22Rv1 (cell line): ENCODE data around the gene TMEM131.
"Not testable (repeated sequence)": the region's sequence is repeated elsewhere in the genome, so short reads cannot be mapped to it uniquely, and the experiment has no call there.

Experiments used
- H3K27ac ChIP-seq: fragments of 450-650 bp; 2 replicates; pipeline ENCODE4 v1.5.1; 2017
- ZFX ChIP-seq: fragments of 450-650 bp; IDR thresholded peaks from 2 replicates; pipeline ENCODE4 v1.6.1; 2017; ENCODE audit warnings: antibody characterized with exemption, borderline replicate concordance
- TF ChIP-seq, protein P1 (sequence below): fragments of 450-650 bp; IDR thresholded peaks from 2 replicates; pipeline ENCODE4 v1.5.1; 2017; ENCODE audit warnings: mild to moderate bottlenecking

The TMEM131 gene

DNA sequence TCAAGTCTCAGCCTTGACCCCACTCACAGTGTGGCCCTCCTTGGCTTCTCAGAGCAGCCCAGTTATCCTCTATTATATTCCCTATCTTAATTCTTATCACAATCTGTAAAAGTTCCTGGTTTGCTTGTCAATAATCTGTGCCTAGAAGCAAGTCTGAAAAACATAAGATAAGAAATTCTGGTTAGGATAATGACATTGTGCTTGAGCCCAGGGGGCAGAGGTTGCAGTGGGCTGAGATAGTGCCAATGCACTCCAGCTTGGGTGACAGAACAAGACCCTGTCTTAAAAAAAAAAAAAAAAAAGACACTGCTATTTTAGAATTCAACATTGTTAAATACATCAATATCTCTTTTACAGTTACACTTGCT is 63.9 kb downstream of the TMEM131 start:
- TF ChIP-seq ZFX: no peak
- no peak overlapping the region for H3K27ac ChIP-seq

DNA sequence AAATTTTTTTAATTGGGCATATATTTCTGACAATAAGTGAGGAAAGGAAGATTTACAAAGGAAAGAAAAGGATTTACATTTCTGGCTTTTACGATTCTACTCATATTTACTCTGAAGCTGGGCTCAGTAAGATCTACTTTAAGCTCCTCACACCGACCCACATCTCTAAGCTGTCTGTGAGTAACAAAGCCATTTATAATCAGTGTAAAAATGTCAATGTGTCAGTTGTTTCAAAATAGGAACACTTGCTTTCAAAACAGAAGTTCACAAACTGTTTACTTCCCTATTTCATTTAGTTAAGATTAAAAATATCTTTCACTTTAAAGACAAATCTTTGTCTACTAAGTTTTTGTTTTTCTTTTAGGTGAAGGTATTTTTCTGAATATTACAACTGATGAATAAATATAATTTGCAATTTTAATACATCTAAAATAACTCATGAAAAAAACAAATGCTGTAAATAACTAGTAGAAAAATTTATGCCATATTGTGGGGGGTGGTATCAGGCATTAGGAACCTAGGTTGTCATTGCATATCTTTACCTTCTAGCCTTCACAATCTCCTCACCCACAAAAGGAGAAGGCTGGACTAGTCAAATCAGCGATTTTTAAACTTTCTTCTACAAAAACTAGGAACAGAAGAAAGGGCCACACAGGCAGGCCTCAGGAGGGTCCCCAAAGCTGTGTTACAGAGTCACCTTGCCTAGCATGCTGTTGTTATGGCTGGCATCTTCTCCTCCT is 64.5 kb downstream of the TMEM131 start:
- H3K27ac ChIP-seq: no peak overlapping the region

DNA sequence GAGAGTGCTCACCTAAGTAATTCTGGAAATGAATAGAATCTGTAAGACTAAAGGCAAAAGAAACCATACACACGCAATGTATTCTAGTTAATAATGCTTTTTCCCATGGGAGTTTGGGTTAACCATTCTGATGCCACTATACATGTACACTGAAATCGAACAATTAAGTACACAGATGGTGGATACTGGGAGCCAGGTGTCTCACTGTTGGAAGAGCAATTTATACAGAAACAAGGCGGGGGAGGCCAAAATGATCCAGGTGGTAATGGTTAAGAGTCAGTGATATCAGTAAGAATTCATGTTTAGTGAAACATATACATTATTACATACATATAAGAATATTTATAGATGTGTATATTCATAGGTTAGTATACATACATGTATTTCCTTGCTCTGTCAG is 67.2 kb downstream of the TMEM131 start:
- TF ChIP-seq, protein P1, sequence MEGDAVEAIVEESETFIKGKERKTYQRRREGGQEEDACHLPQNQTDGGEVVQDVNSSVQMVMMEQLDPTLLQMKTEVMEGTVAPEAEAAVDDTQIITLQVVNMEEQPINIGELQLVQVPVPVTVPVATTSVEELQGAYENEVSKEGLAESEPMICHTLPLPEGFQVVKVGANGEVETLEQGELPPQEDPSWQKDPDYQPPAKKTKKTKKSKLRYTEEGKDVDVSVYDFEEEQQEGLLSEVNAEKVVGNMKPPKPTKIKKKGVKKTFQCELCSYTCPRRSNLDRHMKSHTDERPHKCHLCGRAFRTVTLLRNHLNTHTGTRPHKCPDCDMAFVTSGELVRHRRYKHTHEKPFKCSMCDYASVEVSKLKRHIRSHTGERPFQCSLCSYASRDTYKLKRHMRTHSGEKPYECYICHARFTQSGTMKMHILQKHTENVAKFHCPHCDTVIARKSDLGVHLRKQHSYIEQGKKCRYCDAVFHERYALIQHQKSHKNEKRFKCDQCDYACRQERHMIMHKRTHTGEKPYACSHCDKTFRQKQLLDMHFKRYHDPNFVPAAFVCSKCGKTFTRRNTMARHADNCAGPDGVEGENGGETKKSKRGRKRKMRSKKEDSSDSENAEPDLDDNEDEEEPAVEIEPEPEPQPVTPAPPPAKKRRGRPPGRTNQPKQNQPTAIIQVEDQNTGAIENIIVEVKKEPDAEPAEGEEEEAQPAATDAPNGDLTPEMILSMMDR: no peak
- TF ChIP-seq ZFX: no peak
- H3K27ac ChIP-seq: no peak overlapping the region

More for the DNA sequence above, 64.5 kb downstream of the TMEM131 start:
- no peak for TF ChIP-seq ZFX
- TF ChIP-seq, protein P1: no peak

DNA sequence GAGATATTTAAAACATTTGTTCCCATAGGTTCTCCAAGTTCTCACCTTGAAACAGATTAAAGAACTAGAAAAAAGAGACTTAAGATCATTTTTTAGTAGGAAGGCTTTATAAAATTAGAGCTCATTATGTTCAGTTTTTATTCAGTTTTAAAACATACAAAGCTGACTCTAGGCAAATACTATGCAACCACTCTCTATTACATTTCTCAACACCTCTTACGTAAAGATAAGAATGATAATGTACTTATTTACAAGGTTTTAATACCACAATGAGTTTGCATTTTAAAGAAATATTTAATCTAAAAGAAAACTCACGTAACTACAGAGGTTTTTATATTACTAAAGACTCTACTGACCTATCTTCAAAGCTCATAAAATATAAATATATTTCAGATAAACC is 68.8 kb downstream of the TMEM131 start:
- no peak overlapping the region for H3K27ac ChIP-seq

DNA sequence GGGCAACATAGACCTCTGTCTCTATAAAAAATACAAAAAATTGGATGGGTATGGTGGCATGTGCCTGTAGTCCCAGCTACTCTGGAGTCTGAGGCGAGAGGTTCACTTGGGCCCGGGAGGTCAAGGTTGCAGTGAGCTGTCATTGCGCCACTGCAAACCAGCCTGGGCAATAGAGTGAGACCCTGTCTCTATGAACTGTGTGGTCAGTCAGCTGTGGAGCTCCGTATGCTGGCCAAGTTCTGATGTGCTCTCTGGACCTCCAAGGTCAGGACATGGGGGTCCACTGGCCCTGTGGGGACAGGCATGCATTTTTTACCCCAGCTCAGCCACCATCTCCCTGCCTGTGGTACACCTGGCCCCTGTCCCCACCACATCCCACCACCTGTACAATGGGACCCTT is 71.6 kb downstream of the TMEM131 start:
- TF ChIP-seq ZFX: no peak
- TF ChIP-seq, protein P1: no peak
- H3K27ac ChIP-seq: no peak overlapping the region

More for the DNA sequence above, 68.8 kb downstream of the TMEM131 start:
- no peak for TF ChIP-seq ZFX
- TF ChIP-seq, protein P1: no peak

DNA sequence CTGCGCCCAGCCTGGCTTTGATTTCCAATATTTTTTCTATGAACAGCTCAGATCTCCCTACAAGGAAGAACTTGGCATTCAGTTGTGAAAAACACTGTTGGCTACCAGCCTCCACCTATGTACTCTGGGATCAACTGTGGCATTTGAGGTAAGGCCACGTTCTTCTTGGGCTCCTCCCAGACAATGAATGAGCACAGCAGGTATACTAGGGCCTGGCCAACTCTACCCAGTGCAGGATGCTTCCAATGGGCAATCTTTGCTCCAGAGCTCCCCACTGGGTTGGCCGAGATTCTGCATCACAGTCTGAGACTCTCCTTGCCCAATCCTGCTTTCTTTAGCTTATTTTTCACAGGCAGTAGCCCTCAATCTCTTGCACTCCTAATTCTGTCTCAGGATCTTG is 75.9 kb downstream of the TMEM131 start:
- TF ChIP-seq, protein P1: no peak
- no peak for TF ChIP-seq ZFX

DNA sequence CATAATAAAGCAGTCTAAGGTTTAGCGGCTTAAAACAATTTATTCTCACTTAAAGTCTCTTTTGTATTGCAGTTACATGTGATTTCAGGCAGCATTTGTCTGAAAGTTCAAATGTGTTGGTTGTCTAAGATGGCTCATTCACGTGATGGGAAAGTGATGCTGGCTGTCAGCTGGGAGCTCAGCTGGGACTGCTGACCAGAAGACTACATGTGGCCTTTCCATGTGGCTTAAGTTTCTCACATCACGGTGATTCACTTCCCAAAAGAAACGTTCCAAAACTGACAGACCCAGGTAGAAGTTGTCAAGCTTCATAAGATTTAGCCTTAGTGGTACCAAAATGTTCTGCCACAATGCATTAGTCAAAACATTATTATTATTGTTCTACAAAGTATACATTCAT is 76.9 kb downstream of the TMEM131 start:
- H3K27ac ChIP-seq: no peak overlapping the region
- no peak for TF ChIP-seq ZFX
- TF ChIP-seq, protein P1: no peak

More for the DNA sequence above, 75.9 kb downstream of the TMEM131 start:
- no peak overlapping the region for H3K27ac ChIP-seq

DNA sequence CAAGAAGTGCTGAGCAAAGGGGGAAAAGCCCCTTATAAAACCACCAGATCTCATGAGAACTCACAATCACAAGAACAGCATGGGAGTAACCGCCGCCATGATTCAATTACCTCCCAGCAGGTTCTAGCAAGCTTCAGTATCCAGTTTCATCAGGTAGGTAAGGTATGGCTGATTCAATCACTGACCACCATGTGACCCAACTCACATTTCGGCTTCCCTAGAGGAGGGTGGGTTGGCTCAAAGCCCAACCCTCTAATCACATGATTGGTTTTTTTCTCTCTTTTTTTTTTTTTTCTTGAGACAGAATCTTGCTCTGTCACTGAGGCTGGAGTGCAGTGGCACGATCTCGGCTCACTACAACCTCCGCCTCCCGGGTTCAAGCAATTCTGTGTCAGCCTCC is 78.1 kb downstream of the TMEM131 start:
- H3K27ac ChIP-seq: not testable (repeated sequence)
